ENCODE results near the gene LMCD1.

GRCh38 chr3:8458238-8458661 lies 43.4 kb upstream of the LMCD1 start:
- TF ChIP-seq CTCF (IDR thresholded peaks at IDR 0.05) (no peak), RNF2 (IDR thresholded peaks at IDR 0.05; ENCODE audit: borderline replicate concordance, low read depth) (no peak), POLR2A (IDR thresholded peaks at IDR 0.05; ENCODE audit: low read length) (no peak), HEYL (CRISPR knock-in tag; IDR thresholded peaks at IDR 0.05) (no peak), BHLHE40 (IDR thresholded peaks at IDR 0.05; ENCODE audit: low read depth, low read length) (no peak), PHF8 (IDR thresholded peaks at IDR 0.05; ENCODE audit: borderline replicate concordance, low read depth) (no peak)
- TF ChIP-seq, protein P1, sequence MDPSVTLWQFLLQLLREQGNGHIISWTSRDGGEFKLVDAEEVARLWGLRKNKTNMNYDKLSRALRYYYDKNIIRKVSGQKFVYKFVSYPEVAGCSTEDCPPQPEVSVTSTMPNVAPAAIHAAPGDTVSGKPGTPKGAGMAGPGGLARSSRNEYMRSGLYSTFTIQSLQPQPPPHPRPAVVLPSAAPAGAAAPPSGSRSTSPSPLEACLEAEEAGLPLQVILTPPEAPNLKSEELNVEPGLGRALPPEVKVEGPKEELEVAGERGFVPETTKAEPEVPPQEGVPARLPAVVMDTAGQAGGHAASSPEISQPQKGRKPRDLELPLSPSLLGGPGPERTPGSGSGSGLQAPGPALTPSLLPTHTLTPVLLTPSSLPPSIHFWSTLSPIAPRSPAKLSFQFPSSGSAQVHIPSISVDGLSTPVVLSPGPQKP (IDR thresholded peaks at IDR 0.05; ENCODE audit: low read depth, low read length) = no peak
